Activated naive CD4-positive, alpha-beta T cell treated with anti-CD3 and anti-CD28 coated beads, Interleukin-2, amount 10 ng/mL, durations not matched to agents 7 days and 5 days (primary cell): Measurements from ENCODE around the gene WDR91.
"Not testable (repeated sequence)": the region's sequence is repeated elsewhere in the genome, so short reads cannot be mapped to it uniquely, and the experiment has no call there.

ENCODE experiments used
- CTCF ChIA-PET: fragments of 350-600 bp; sonication (Branson Sonifier 250); formaldehyde crosslinking; loops from one replicate; lab custom pipeline; 2021; ENCODE audit warnings: antibody characterized with exemption; lab: Charles Lee
- DNase-seq: peaks from one replicate; pipeline ENCODE4 v3.0.0-alpha.2; 2020
- H3K27ac Mint-ChIP-seq: one replicate; pipeline ENCODE4 v1.8.0; 2021; ENCODE audit warnings: mild to moderate bottlenecking, moderate library complexity, mixed read lengths
- H3K27me3 Mint-ChIP-seq: one replicate; pipeline ENCODE4 v1.8.0; 2021; ENCODE audit warnings: mild to moderate bottlenecking, mixed read lengths
- H3K36me3 Mint-ChIP-seq: one replicate; pipeline ENCODE4 v1.8.0; 2021; ENCODE audit warnings: mixed read lengths
- H3K4me1 Mint-ChIP-seq: one replicate; pipeline ENCODE4 v1.8.0; 2021; ENCODE audit warnings: mixed read lengths
- H3K4me3 Mint-ChIP-seq: one replicate; pipeline ENCODE4 v1.8.0; 2021; ENCODE audit warnings: mild to moderate bottlenecking, moderate library complexity, mixed read lengths
- H3K9me3 Mint-ChIP-seq: one replicate; pipeline ENCODE4 v1.8.0; 2021; ENCODE audit warnings: mixed read lengths

WDR91 gene

GRCh38 chr7:135215698-135216097, 4.4 kb upstream of the WDR91 start:
- Mint-ChIP-seq H3K36me3 (no peaks in the 10 kb centered on the region), H3K9me3 (peaks cover 3% of the 10 kb centered on the region), H3K27ac (no peak overlapping the region), H3K4me3 (no peak overlapping the region), H3K27me3 (peaks cover 26% of the 10 kb centered on the region), H3K4me1 (peaks cover 5% of the 10 kb centered on the region)
- no peak for DNase-seq
- CTCF ChIA-PET, result no interaction called here

GRCh38 chr7:135215180-135215579, 3.9 kb upstream of the WDR91 start:
- peaks cover 10% of the 10 kb centered on the region for H3K4me1 Mint-ChIP-seq
- no peaks in the 10 kb centered on the region for H3K36me3 Mint-ChIP-seq
- H3K9me3 Mint-ChIP-seq, result no peaks in the 10 kb centered on the region
- CTCF ChIA-PET, result no interaction called here
- H3K27me3 Mint-ChIP-seq, result peaks cover 26% of the 10 kb centered on the region
- DNase-seq, result no peak
- H3K27ac Mint-ChIP-seq, result no peak overlapping the region
- H3K4me3 Mint-ChIP-seq, result no peak overlapping the region

DNA sequence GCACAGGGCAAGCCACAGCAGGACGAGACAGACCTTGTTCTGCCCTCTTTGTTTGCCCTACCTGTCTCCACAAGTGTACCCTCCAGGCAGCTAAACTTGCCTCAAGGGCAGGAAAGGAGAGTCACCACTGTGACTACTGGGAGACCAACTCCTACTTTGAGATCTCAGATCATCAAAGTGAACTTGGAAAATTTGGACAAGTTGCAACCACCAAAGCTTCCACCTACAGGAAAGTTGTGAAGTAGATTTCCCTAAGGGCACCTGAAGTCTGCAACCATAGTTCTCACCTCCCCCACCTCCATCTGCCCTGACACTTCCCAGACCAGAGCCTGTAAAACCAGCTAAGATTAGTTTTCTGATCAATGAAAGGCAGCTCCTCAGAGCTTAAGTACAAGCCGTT, 2.5 kb upstream of the WDR91 start:
- no peak overlapping the region for H3K4me3 Mint-ChIP-seq

GRCh38 chr7:135211946-135212685, 790 bp upstream of the WDR91 start:
- not testable (repeated sequence) for H3K36me3 Mint-ChIP-seq, DNase-seq, H3K9me3 Mint-ChIP-seq
- peaks cover 22% of the 10 kb centered on the region for H3K27me3 Mint-ChIP-seq
- peak overlapping the region; percentile 98 for H3K4me3 Mint-ChIP-seq
- CTCF ChIA-PET, result interaction anchor here (0.7 kb wide), 1 partner anchor 657 kb away, joined by 3 read pairs; no protein-coding TSS in a partner anchor
- peak overlapping the region; percentile 79 for H3K27ac Mint-ChIP-seq
- peaks cover 27% of the 10 kb centered on the region for H3K4me1 Mint-ChIP-seq

More for the DNA sequence above, 2.5 kb upstream of the WDR91 start:
- no peak for DNase-seq
- no peaks in the 10 kb centered on the region for H3K9me3 Mint-ChIP-seq
- H3K36me3 Mint-ChIP-seq, result no peaks in the 10 kb centered on the region
- no peak overlapping the region for H3K27ac Mint-ChIP-seq
- H3K27me3 Mint-ChIP-seq, result peaks cover 22% of the 10 kb centered on the region
- CTCF ChIA-PET, result interaction anchor here (0.7 kb wide), 2 partner anchors 43 to 425 kb away, joined by 3 to 6 read pairs; no protein-coding TSS in a partner anchor
- H3K4me1 Mint-ChIP-seq, result peaks cover 15% of the 10 kb centered on the region

DNA sequence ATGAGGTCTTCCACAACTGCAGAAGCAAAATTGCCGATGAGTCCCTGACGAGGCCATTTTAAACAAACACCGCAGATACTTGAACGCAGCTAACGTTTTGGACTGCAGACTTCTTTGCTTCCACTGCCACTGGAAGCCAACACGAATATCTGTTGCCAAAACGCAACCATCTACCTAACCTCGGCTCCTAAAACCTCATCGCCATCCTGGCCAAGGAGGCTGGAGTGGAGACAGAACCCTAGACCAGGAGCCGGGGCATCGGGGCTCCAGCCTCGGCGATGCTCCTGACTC, 493 bp downstream of the WDR91 start:
- CTCF ChIA-PET, result interaction anchor here (1.4 kb wide), 1 partner anchor 223 kb away, joined by 5 read pairs; no protein-coding TSS in a partner anchor
- peaks cover 3% of the 10 kb centered on the region for H3K36me3 Mint-ChIP-seq
- peak overlapping the region; percentile 98 for H3K27ac Mint-ChIP-seq
- H3K9me3 Mint-ChIP-seq, result no peaks in the 10 kb centered on the region
- H3K27me3 Mint-ChIP-seq, result peaks cover 14% of the 10 kb centered on the region
- DNase-seq, result no peak
- peaks cover 27% of the 10 kb centered on the region for H3K4me1 Mint-ChIP-seq
- H3K4me3 Mint-ChIP-seq, result peak overlapping the region; percentile 98

GRCh38 chr7:135209225-135209834, 2.0 kb downstream of the WDR91 start:
- Mint-ChIP-seq H3K4me1 (peaks cover 30% of the 10 kb centered on the region), H3K4me3 (peak overlapping the region; percentile 30), H3K36me3 (peaks cover 3% of the 10 kb centered on the region), H3K9me3 (no peaks in the 10 kb centered on the region), H3K27ac (no peak overlapping the region), H3K27me3 (peaks cover 14% of the 10 kb centered on the region)
- DNase-seq, result no peak
- CTCF ChIA-PET, result interaction anchor here (0.8 kb wide), 1 partner anchor 145 kb away, joined by 3 read pairs; no protein-coding TSS in a partner anchor

DNA sequence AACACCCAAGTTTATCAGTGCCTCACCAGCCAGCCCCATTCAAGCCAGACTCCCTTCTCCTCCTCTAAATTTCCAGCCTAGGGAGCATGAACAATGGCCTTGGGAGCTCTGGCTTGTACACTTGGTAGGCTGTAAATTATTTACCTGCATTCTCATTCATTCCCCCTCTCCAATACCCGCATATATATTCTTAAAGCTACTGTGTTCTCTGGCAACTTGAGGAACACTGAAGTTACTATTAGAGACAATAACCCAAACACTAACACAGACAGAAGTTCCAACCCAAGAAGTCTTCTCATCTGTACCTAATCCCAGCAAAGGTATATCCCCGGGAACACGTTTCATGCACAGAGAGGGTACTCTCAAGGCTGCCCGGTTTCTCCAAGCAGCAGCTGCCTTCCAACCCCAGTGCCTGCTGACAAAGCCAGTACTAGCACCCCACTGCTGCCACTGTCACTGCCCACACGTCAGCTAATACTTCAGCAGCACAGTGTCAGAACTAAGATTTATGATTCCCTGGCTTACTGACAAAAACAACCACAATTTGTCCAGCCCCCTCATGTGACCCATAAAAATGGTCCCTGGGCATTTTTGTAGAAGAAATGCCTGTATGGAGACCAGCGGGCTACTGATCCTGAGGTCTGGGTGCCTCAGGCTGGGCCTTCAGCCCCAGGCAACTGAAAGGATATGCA, 3.1 kb downstream of the WDR91 start:
- peaks cover 7% of the 10 kb centered on the region for H3K27me3 Mint-ChIP-seq
- peaks cover 11% of the 10 kb centered on the region for H3K36me3 Mint-ChIP-seq
- H3K9me3 Mint-ChIP-seq, result no peaks in the 10 kb centered on the region
- peaks cover 37% of the 10 kb centered on the region for H3K4me1 Mint-ChIP-seq
- no peak overlapping the region for H3K27ac Mint-ChIP-seq
- H3K4me3 Mint-ChIP-seq, result no peak overlapping the region
- CTCF ChIA-PET, result no interaction called here
- DNase-seq, result no peak

GRCh38 chr7:135207406-135208101, 3.8 kb downstream of the WDR91 start:
- Mint-ChIP-seq H3K4me3 (no peak overlapping the region), H3K27ac (peak overlapping the region; percentile 12), H3K4me1 (peaks cover 39% of the 10 kb centered on the region), H3K9me3 (no peaks in the 10 kb centered on the region), H3K36me3 (peaks cover 11% of the 10 kb centered on the region), H3K27me3 (peaks cover 7% of the 10 kb centered on the region)
- CTCF ChIA-PET, result no interaction called here
- no peak for DNase-seq

DNA sequence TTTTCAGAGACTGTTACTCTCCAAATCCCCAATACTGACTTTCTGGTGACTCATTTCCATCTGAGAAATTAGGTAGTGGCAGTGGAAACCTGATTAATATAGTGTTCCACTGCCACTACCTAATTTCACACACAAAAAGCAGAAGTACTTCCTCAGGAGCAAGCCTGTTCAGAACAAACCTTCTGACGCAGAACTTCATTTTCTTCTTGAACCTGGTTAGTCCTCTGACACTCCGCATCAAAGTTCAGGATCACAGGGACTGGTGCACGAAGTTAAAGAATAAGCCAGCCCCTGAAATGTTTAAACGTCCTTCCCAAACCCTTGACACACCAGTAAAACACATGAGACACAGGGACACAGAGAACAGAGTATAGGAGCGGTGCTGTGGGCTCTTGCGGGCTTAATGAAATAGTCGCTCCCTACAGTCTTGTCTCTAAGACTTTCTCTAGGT, 4.4 kb downstream of the WDR91 start:
- Mint-ChIP-seq H3K4me1 (peaks cover 42% of the 10 kb centered on the region), H3K27ac (peak overlapping the region; percentile 12), H3K36me3 (peaks cover 15% of the 10 kb centered on the region), H3K27me3 (peaks cover 7% of the 10 kb centered on the region), H3K4me3 (no peak overlapping the region), H3K9me3 (no peaks in the 10 kb centered on the region)
- CTCF ChIA-PET, result no interaction called here
- DNase-seq, result no peak

GRCh38 chr7:135205850-135206249, 5.5 kb downstream of the WDR91 start:
- Mint-ChIP-seq H3K36me3 (peaks cover 20% of the 10 kb centered on the region), H3K9me3 (no peaks in the 10 kb centered on the region), H3K27ac (no peak overlapping the region), H3K4me3 (no peak overlapping the region), H3K4me1 (peaks cover 38% of the 10 kb centered on the region), H3K27me3 (no peaks in the 10 kb centered on the region)
- no peak for DNase-seq
- CTCF ChIA-PET, result no interaction called here

DNA sequence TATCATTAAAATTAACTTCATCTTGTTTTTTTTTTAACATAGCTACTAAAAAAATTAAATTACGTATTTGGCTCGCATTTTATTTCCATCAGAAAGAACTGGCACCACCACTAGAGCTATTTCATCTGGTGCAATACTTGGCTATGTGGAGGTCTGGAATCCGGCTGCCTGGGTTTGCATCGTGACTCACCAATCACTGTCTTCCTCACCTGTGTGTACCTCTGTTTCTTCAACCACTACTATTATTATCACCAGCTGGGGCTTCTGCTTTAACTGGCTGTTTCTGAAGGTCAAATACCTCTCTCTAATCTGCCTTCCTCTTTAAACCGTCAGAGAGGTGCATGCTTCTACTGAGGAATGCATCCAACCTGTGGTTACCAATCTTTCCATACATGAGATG, 6.5 kb downstream of the WDR91 start:
- H3K4me1 Mint-ChIP-seq, result peaks cover 32% of the 10 kb centered on the region
- no peak for DNase-seq
- no peaks in the 10 kb centered on the region for H3K27me3 Mint-ChIP-seq
- no peak overlapping the region for H3K27ac Mint-ChIP-seq
- H3K9me3 Mint-ChIP-seq, result no peaks in the 10 kb centered on the region
- no peak overlapping the region for H3K4me3 Mint-ChIP-seq
- CTCF ChIA-PET, result no interaction called here
- H3K36me3 Mint-ChIP-seq, result peaks cover 23% of the 10 kb centered on the region

DNA sequence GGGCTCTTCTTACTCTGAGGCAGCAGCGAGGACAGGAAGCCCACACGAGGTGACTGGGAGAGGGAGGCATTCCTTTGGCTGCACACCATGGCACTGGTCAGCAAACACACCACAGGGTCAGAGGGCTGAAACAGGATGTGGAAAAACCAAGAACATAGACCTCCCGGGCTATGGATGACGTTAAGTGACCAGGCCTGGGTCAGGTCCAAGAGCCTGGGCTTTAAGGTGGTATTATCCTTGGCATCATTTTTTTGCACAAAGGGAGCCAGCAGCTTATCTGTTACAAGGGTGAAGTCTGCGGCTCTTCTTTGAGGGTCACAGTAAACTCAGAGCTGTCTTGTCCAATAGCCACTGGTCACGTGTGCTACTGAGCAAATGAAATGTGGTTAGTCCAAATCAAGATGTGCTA, 7.0 kb downstream of the WDR91 start:
- peaks cover 29% of the 10 kb centered on the region for H3K4me1 Mint-ChIP-seq
- no peak overlapping the region for H3K27ac Mint-ChIP-seq
- no peak overlapping the region for H3K4me3 Mint-ChIP-seq
- H3K36me3 Mint-ChIP-seq, result peaks cover 23% of the 10 kb centered on the region
- CTCF ChIA-PET, result no interaction called here
- no peaks in the 10 kb centered on the region for H3K9me3 Mint-ChIP-seq
- no peak for DNase-seq
- no peaks in the 10 kb centered on the region for H3K27me3 Mint-ChIP-seq

DNA sequence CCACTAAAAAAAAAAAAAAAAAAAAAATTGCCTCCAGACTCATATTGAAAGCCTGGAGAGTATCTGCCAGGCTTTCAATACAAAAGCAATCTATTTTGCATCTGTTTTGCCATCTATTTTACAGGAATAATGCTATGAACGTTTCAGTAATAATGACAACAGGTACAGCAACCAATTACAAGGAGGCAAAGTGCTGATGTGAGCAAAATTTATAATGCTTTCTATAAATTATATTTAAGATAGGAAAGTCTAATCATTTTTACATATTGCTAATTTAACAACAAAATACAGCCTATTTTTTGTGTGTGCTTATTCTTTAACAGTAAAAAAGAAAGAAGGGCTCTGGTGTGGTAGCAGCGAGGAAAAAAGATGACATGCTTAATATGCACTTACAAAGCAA, 10.0 kb downstream of the WDR91 start:
- Mint-ChIP-seq H3K36me3 (peaks cover 32% of the 10 kb centered on the region), H3K4me3 (no peak overlapping the region), H3K27ac (no peak overlapping the region), H3K27me3 (no peaks in the 10 kb centered on the region), H3K4me1 (peaks cover 15% of the 10 kb centered on the region), H3K9me3 (no peaks in the 10 kb centered on the region)
- CTCF ChIA-PET, result no interaction called here
- no peak for DNase-seq

GRCh38 chr7:135200821-135201331, 10.4 kb downstream of the WDR91 start:
- no peak for DNase-seq
- Mint-ChIP-seq H3K4me1 (peaks cover 15% of the 10 kb centered on the region), H3K4me3 (no peak overlapping the region), H3K27me3 (no peaks in the 10 kb centered on the region), H3K36me3 (peaks cover 30% of the 10 kb centered on the region), H3K27ac (no peak overlapping the region), H3K9me3 (no peaks in the 10 kb centered on the region)
- CTCF ChIA-PET, result no interaction called here
